ENCODE data around the gene SH3RF3.

DNA sequence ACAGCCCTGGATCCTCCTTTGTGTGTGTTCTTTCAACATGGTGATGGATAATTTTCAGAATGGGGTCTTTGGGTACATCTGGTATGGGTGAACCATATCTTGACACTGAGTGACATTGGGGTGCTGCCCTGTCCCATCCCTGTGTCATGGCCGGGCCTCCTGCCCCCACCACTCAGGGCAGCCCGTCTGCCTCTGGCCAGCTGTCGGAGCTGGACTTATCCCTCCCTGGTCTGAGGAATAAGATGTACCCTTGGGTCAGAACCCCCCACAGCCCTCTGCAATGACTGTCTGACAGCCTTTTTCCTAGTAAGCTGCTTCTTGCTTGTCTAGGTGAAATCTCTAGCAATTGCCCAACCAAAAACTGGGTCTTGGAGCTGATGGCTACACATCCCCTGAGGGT lies 142.9 kb downstream of the SH3RF3 start:
- TF ChIP-seq, protein P1, sequence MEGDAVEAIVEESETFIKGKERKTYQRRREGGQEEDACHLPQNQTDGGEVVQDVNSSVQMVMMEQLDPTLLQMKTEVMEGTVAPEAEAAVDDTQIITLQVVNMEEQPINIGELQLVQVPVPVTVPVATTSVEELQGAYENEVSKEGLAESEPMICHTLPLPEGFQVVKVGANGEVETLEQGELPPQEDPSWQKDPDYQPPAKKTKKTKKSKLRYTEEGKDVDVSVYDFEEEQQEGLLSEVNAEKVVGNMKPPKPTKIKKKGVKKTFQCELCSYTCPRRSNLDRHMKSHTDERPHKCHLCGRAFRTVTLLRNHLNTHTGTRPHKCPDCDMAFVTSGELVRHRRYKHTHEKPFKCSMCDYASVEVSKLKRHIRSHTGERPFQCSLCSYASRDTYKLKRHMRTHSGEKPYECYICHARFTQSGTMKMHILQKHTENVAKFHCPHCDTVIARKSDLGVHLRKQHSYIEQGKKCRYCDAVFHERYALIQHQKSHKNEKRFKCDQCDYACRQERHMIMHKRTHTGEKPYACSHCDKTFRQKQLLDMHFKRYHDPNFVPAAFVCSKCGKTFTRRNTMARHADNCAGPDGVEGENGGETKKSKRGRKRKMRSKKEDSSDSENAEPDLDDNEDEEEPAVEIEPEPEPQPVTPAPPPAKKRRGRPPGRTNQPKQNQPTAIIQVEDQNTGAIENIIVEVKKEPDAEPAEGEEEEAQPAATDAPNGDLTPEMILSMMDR (optimal IDR thresholded peaks at IDR 0.05 in 1 of 3, IDR thresholded peaks at IDR 0.05 in 1 of 3, conservative IDR thresholded peaks at IDR 0.05 in 1 of 3; ENCODE audit: extremely low read depth in 1 of 3, insufficient read depth in 2 of 3, low read length in 3 of 3), result no peak
- no peak for TF ChIP-seq EZH2 (IDR thresholded peaks at IDR 0.05; ENCODE audit: low read length)

Measured in keratinocyte (primary cell).